B cell (primary cell): ENCODE data around the gene AGBL4. TPM values are rescaled to one million over a fixed set of nuclear protein-coding genes. Genes with fewer than 3 reads are reported as not detected.
"Not testable (repeated sequence)": the region's sequence is repeated elsewhere in the genome, so short reads cannot be mapped to it uniquely, and the experiment has no call there.

Experiments used
- ATAC-seq: fragments of 200-7000 bp; cut with Tn5 transposase; one replicate; pipeline ENCODE4 v1.10.0; 2021; ENCODE audit warnings: low read depth, mild to moderate bottlenecking, moderate number of reproducible peaks, moderate library complexity
- CTCF ChIA-PET: fragments of 350-600 bp; sonication (Branson Sonifier 250); formaldehyde crosslinking; loops from one replicate; lab custom pipeline; 2021; ENCODE audit warnings: antibody characterized with exemption, inconsistent platforms; lab: Charles Lee
- POLR2A ChIA-PET: fragments of 350-600 bp; sonication (Branson Sonifier 250); formaldehyde crosslinking; loops from one replicate; lab custom pipeline; 2021; ENCODE audit warnings: antibody characterized with exemption; lab: Charles Lee
- DNase-seq: peaks from one replicate; pipeline ENCODE4 v3.0.0; 2013
- H2AFZ ChIP-seq: 2 replicates; pipeline ENCODE4 v1.6.1; 2012; ENCODE audit warnings: mild to moderate bottlenecking, low read depth, low read length; ENCODE audit not compliant: insufficient read depth, poor library complexity, severe bottlenecking
- H3K27ac ChIP-seq, 2 donors: 1 replicate in 1 of 2; 2 replicates in 1 of 2; pipeline ENCODE4 v1.5.1; 2012 to 2013; ENCODE audit warnings: low read length in 2 of 2, mild to moderate bottlenecking in 2 of 2, moderate library complexity in 1 of 2
- H3K27me3 ChIP-seq, 4 experiments: fragments of 200-600 bp in 1 of 4; sonication (generic) in 1 of 4; replicated peaks in 1 of 4; 1 replicate in 2 of 4; 2 replicates in 2 of 4; pipeline versions ENCODE4 v1.6.1 to v1.7.0; 2013 to 2016; ENCODE audit warnings: low read length in 3 of 4, mild to moderate bottlenecking in 2 of 4, mixed read lengths in 1 of 4, moderate library complexity in 1 of 4; ENCODE audit not compliant: insufficient read depth in 4 of 4, control insufficient read depth in 3 of 4; ENCODE audit errors: control extremely low read depth in 1 of 4
- H3K36me3 ChIP-seq, 2 experiments: replicated peaks in 1 of 2; 1 replicate in 1 of 2; 2 replicates in 1 of 2; pipeline versions ENCODE4 v1.6.1 to v1.7.1; 2013; ENCODE audit warnings: low read length in 1 of 2; ENCODE audit not compliant: insufficient read depth in 2 of 2, control insufficient read depth in 1 of 2; ENCODE audit errors: control extremely low read depth in 1 of 2, extremely low read depth in 1 of 2
- H3K4me1 ChIP-seq, 2 donors: fragments of 200-600 bp in 1 of 2; sonication (generic) in 1 of 2; 1 replicate in 1 of 2; 2 replicates in 1 of 2; pipeline versions ENCODE4 v1.5.1 to v1.6.1; 2013 to 2017; ENCODE audit warnings: low read length in 2 of 2; ENCODE audit not compliant: control insufficient read depth in 2 of 2, insufficient read depth in 2 of 2
- H3K4me2 ChIP-seq: replicated peaks from 2 replicates; pipeline ENCODE3; 2012; ENCODE audit warnings: mild to moderate bottlenecking, low read depth, low read length; ENCODE audit not compliant: poor library complexity, severe bottlenecking
- H3K4me3 ChIP-seq, 5 experiments: fragments of 200-600 bp in 1 of 5; sonication (generic) in 1 of 5; 1 replicate in 3 of 5; 2 replicates in 2 of 5; pipeline versions ENCODE4 v1.5.1 to v1.7.0; 2011 to 2016; ENCODE audit warnings: low read length in 4 of 5, mild to moderate bottlenecking in 4 of 5, low read depth in 2 of 5, control low read depth in 1 of 5, moderate library complexity in 1 of 5; ENCODE audit not compliant: insufficient read depth in 1 of 5; ENCODE audit errors: control extremely low read depth in 1 of 5, extremely low read depth in 1 of 5
- H3K79me2 ChIP-seq: fragments of 200-600 bp; sonication (generic); one replicate; pipeline ENCODE4 v1.6.0; 2016; ENCODE audit warnings: low read length; ENCODE audit not compliant: control insufficient read depth, insufficient read depth
- H3K9ac ChIP-seq: fragments of 200-600 bp; sonication (generic); 2 replicates; pipeline ENCODE4 v1.6.1; 2017; ENCODE audit warnings: mild to moderate bottlenecking, low read length, moderate library complexity
- H3K9me3 ChIP-seq, 3 donors: one replicate each; pipeline versions ENCODE4 v1.6.1 to v1.7.1; 2013; ENCODE audit warnings: low read length in 2 of 3; ENCODE audit not compliant: control insufficient read depth in 2 of 3, insufficient read depth in 1 of 3; ENCODE audit errors: control extremely low read depth in 1 of 3
- H4K20me1 ChIP-seq: 2 replicates; pipeline ENCODE4 v1.6.0; 2012; ENCODE audit warnings: mild to moderate bottlenecking, low read length; ENCODE audit not compliant: insufficient read depth, control insufficient read depth, poor library complexity, severe bottlenecking
- H3K27ac Mint-ChIP-seq: one replicate; pipeline ENCODE4 v1.8.0; 2021; ENCODE audit warnings: mixed read lengths
- H3K27me3 Mint-ChIP-seq: one replicate; pipeline ENCODE4 v1.8.0; 2021; ENCODE audit warnings: mixed read lengths
- H3K4me1 Mint-ChIP-seq: one replicate; pipeline ENCODE4 v1.8.0; 2021; ENCODE audit warnings: mixed read lengths
- H3K4me3 Mint-ChIP-seq: one replicate; pipeline ENCODE4 v1.8.0; 2021; ENCODE audit warnings: mixed read lengths
- H3K9me3 Mint-ChIP-seq: one replicate; pipeline ENCODE4 v1.8.0; 2022; ENCODE audit warnings: mixed read lengths; ENCODE audit not compliant: insufficient read depth
- CTCF ChIP-seq: fragments of 200-600 bp; IDR thresholded peaks from one replicate; pipeline ENCODE4 v1.8.0; 2022; ENCODE audit warnings: antibody characterized with exemption, mild to moderate bottlenecking
- EZH2 ChIP-seq: IDR thresholded peaks from 2 replicates; pipeline ENCODE4 v1.6.1; 2012; ENCODE audit warnings: borderline replicate concordance, low read depth, mild to moderate bottlenecking, moderate library complexity, low read length; ENCODE audit not compliant: insufficient read depth, poor library complexity, severe bottlenecking
- WGBS: methylation state at CpG from one replicate; pipeline ENCODE4 v1.1.5; 2013; ENCODE audit warnings: missing lambda C conversion rate; ENCODE audit not compliant: insufficient coverage; 5-methylcytosine and 5-hydroxymethylcytosine counted together
- intact Hi-C: fragments of 100-400 bp; cut with micrococcal nuclease; formaldehyde crosslinking; loops from one replicate; pipeline ENCODE4 v1.10.0; 2022
- polyA plus RNA-seq: library from polyadenylated mRNA; depleted of rRNA; stranded (reverse); fragments of >200 nt; gene quantifications from 2 replicates; pipeline ENCODE4 v1.2.3, GENCODE V29; 2012
- total RNA-seq, 2 donors: library from RNA; stranded (reverse); fragments of 120-200 nt in 1 of 2; gene quantifications; 1 replicate in 1 of 2; 2 replicates in 1 of 2; pipeline versions ENCODE4 v1.2.3 to v1.2.4, GENCODE V29; 2013 to 2022

Gene AGBL4
- total and polyA plus RNA-seq, 2 donors (not counting 1 experiment from before 2014, with no cell fraction given) = 0.07 to 0.12 TPM

DNA sequence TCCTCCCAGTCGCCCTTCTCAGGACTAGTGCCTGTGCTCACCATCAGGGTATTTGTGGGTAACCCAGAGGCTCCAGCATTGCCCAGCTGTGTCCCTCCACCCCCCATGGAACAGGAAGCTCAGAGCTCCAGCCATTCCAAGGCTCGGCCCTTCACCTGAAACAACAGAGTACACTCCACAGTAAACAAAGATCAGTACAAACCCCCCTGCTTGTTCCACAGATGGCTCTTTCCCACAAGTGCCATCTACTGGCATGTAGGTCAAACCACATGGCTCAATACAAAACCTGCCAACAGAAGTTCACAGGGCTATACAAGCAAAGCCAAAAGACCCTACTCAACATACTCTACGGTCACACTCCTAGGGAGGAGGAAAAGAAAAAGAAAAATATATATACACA is 258.7 kb downstream of the AGBL4 start:
- no peaks in the 10 kb centered on the region for H3K27me3 Mint-ChIP-seq
- Histone ChIP-seq H3K27me3 (no peaks in the 10 kb centered on the region), H3K27ac (no peak overlapping the region), H2AFZ (no peak overlapping the region), H3K9ac (no peak overlapping the region), H3K36me3 (no peaks in the 10 kb centered on the region), H3K4me3 (no peak overlapping the region), H3K9me3 (peaks cover 0 to 16% (median 0%) of the 10 kb centered on the region in 3 donors), H3K79me2 (no peaks in the 10 kb centered on the region), H3K4me2 (no peak overlapping the region), H4K20me1 (no peaks in the 10 kb centered on the region), H3K4me1 (no peaks in the 10 kb centered on the region)
- WGBS = 55% methylated on average over 2 of the region's 3 CpGs
- POLR2A ChIA-PET = no interaction called here
- intact Hi-C loops = no loop called here
- DNase-seq (no peak), ATAC-seq (no peak)
- H3K4me1 Mint-ChIP-seq = no peaks in the 10 kb centered on the region
- peaks cover 8% of the 10 kb centered on the region for H3K9me3 Mint-ChIP-seq
- no peak overlapping the region for H3K4me3 Mint-ChIP-seq
- no peak for TF ChIP-seq CTCF
- TF ChIP-seq EZH2 = no peak
- no peak overlapping the region for H3K27ac Mint-ChIP-seq
- CTCF ChIA-PET = no interaction called here

- WGBS = 92% methylated on average over 7 of the region's 9 CpGs
- H3K27me3 Mint-ChIP-seq, DNase-seq, H3K27ac ChIP-seq, ATAC-seq, CTCF ChIA-PET, H4K20me1 ChIP-seq, POLR2A ChIA-PET, H3K36me3 ChIP-seq, H3K4me1 Mint-ChIP-seq, H3K4me3 ChIP-seq, H3K4me3 Mint-ChIP-seq, H3K79me2 ChIP-seq, H2AFZ ChIP-seq, H3K27me3 ChIP-seq, H3K4me1 ChIP-seq, H3K27ac Mint-ChIP-seq, H3K9ac ChIP-seq, intact Hi-C loops, H3K4me2 ChIP-seq: not testable (repeated sequence)
- H3K9me3 Mint-ChIP-seq = peaks cover 10% of the 10 kb centered on the region
- H3K9me3 ChIP-seq = peaks cover 0 to 11% (median 0%) of the 10 kb centered on the region in 3 donors
These were observed 285.6 kb downstream of the AGBL4 start for GRCh38 chr1:49738118-49738517.
